GM12875 (cell line): ENCODE results near the gene BEX3.

ENCODE experiments used
- H3K4me3 ChIP-seq: one replicate; pipeline ENCODE4 v1.5.1; 2011; ENCODE audit warnings: low read depth, low read length, control low read depth
- CTCF ChIP-seq: IDR thresholded peaks from 2 replicates; pipeline ENCODE4 v1.5.1; 2011; ENCODE audit warnings: low read depth, mild to moderate bottlenecking, control low read depth, inconsistent platforms, low read length, moderate library complexity, borderline replicate concordance; ENCODE audit not compliant: insufficient read depth

The BEX3 gene

GRCh38 chrX:103396660-103397059 is 20.3 kb downstream of the BEX3 start:
- no peak for TF ChIP-seq CTCF

GRCh38 chrX:103397707-103398106 is 21.4 kb downstream of the BEX3 start:
- TF ChIP-seq CTCF: no peak
- no peak overlapping the region for H3K4me3 ChIP-seq

More at GRCh38 chrX:103396660-103397059, 20.3 kb downstream of the BEX3 start:
- no peak overlapping the region for H3K4me3 ChIP-seq

GRCh38 chrX:103398421-103398864 is 22.1 kb downstream of the BEX3 start:
- no peak for TF ChIP-seq CTCF
- no peak overlapping the region for H3K4me3 ChIP-seq

- H3K4me3 ChIP-seq: no peak overlapping the region
- no peak for TF ChIP-seq CTCF
Measured at GRCh38 chrX:103399744-103400143, 23.4 kb downstream of the BEX3 start.

GRCh38 chrX:103400931-103401330 is 24.6 kb downstream of the BEX3 start:
- TF ChIP-seq CTCF: no peak
- no peak overlapping the region for H3K4me3 ChIP-seq

- no peak for TF ChIP-seq CTCF
- H3K4me3 ChIP-seq: peak overlapping the region; percentile 65
Measured at GRCh38 chrX:103404231-103405008, 28.1 kb downstream of the BEX3 start.

- no peak for TF ChIP-seq CTCF
- peak overlapping the region; percentile 65 for H3K4me3 ChIP-seq
Measured at GRCh38 chrX:103405009-103405333, 28.6 kb downstream of the BEX3 start.
